ENCODE data around the gene ISM1. TPM values are rescaled to one million over a fixed set of nuclear protein-coding genes. Genes with fewer than 3 reads are reported as not detected.

ISM1 gene
- total RNA-seq (2022): not detected in 2 replicates
- Bru-seq, nascent RNA: percentile 12 among the genes with signal in this experiment
- BruChase-seq, experiment 1, labeled RNA remaining after a 6-hour chase: percentile 8 among the genes with signal in this experiment
- BruChase-seq, experiment 2, labeled RNA remaining after a 2-hour chase: percentile 8 among the genes with signal in this experiment
- long read RNA-seq: 0 reads

DNA sequence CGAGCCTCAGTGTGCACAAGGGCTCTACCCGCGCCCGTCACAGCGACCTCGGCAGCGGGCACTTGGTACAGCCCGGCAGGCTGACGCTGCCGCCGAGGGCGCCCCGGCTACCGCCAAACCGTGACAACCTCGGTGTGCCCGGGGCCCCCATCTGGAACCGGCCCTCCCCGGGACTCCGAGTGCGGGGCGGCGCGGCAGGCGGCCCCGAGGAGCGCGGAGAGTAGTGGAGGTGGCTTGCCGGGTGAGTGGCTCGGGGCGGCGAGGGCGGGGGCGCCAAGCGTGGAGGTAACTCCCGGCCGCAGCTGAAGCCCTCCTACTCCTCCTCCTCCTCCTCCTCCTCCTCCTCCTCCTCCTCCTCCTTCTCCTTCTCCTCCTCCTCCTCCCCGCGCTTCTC, at the start of gene ISM1:
Gene ISM1 (plus strand): TSS at position 371 of the 394 bp plus-strand sequence. CDS start 503 bp downstream, outside the sequence.
- TF ChIP-seq, protein P1, sequence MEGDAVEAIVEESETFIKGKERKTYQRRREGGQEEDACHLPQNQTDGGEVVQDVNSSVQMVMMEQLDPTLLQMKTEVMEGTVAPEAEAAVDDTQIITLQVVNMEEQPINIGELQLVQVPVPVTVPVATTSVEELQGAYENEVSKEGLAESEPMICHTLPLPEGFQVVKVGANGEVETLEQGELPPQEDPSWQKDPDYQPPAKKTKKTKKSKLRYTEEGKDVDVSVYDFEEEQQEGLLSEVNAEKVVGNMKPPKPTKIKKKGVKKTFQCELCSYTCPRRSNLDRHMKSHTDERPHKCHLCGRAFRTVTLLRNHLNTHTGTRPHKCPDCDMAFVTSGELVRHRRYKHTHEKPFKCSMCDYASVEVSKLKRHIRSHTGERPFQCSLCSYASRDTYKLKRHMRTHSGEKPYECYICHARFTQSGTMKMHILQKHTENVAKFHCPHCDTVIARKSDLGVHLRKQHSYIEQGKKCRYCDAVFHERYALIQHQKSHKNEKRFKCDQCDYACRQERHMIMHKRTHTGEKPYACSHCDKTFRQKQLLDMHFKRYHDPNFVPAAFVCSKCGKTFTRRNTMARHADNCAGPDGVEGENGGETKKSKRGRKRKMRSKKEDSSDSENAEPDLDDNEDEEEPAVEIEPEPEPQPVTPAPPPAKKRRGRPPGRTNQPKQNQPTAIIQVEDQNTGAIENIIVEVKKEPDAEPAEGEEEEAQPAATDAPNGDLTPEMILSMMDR (IDR thresholded peaks at IDR 0.05; ENCODE audit: unreplicated experiment): no peak
- Mint-ChIP-seq H3K27ac (ENCODE audit: unreplicated experiment) (no peak within 1 kb of the TSS), H3K9me3 (ENCODE audit: low read depth, unreplicated experiment) (no peaks in the 10 kb centered on the region), H3K36me3 (ENCODE audit: insufficient read depth, unreplicated experiment) (peaks cover 5% of the 10 kb centered on the region), H3K4me1 (ENCODE audit: low read depth, unreplicated experiment) (no peaks in the 10 kb centered on the region), H3K4me3 (ENCODE audit: low read depth, unreplicated experiment) (peak within 1 kb of the TSS; percentile 63), H3K27me3 (ENCODE audit: unreplicated experiment) (peaks cover 46% of the 10 kb centered on the region)
- peak; percentile 20 for DNase-seq
- no TSS peak for BruUV-seq (replicated peaks)
- intact Hi-C loops (cut with micrococcal nuclease; ENCODE audit: unreplicated experiment): no loop called here
- CTCF ChIA-PET: no interaction called here

DNA sequence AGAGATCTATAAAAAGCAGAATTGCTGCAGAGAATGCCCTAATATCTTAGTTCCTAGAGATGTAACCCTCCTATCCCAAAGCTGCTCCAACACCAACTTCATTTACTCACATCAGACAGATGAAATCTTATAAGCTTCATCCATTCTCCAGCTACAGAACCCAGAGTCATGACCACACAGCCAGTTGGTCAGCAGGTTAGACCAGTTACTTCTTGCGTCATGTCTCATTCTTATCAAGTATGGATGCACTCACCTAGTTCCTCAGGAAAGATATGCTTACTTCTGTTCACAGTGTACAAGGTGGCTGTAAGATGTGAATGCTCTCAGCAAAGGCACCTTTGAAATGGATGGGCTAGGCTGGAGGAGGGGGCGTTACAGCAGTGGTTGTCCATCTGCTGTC, 47.9 kb upstream of the ISM1 start:
- H3K4me1 Mint-ChIP-seq (ENCODE audit: low read depth, unreplicated experiment): peaks cover 8% of the 10 kb centered on the region
- H3K4me3 Mint-ChIP-seq (ENCODE audit: low read depth, unreplicated experiment): no peak overlapping the region
- BruUV-seq (replicated peaks): no TSS peak
- H3K36me3 Mint-ChIP-seq (ENCODE audit: insufficient read depth, unreplicated experiment): no peaks in the 10 kb centered on the region
- peaks cover 4% of the 10 kb centered on the region for H3K9me3 Mint-ChIP-seq (ENCODE audit: low read depth, unreplicated experiment)
- CTCF ChIA-PET: no interaction called here
- no peaks in the 10 kb centered on the region for H3K27me3 Mint-ChIP-seq (ENCODE audit: unreplicated experiment)
- TF ChIP-seq, protein P1 (IDR thresholded peaks at IDR 0.05; ENCODE audit: unreplicated experiment): no peak
- DNase-seq: peak; percentile 16
- intact Hi-C loops (cut with micrococcal nuclease; ENCODE audit: unreplicated experiment): no loop called here
- no peak overlapping the region for H3K27ac Mint-ChIP-seq (ENCODE audit: unreplicated experiment)

DNA sequence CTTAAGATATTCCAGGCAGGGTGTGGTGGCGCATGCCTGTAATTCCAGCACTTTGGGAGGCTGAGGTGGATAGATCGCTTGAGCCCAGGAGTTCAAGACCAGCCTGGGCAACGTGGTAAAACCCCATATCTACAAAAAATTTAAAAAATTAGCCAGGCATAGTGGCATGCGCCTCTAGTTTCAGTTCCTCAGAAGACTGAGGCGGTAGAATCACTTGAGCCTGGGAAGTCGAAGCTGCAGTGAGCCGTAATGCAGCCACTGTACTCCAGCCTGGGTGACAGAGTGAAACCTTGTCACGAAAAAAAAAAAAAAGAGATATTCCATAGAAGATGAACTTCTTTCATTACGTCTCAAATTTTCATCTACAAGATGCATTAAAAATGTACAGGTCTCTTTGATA, 46.7 kb upstream of the ISM1 start:
- no peak overlapping the region for H3K27ac Mint-ChIP-seq (ENCODE audit: unreplicated experiment)
- H3K27me3 Mint-ChIP-seq (ENCODE audit: unreplicated experiment): no peaks in the 10 kb centered on the region
- no peaks in the 10 kb centered on the region for H3K36me3 Mint-ChIP-seq (ENCODE audit: insufficient read depth, unreplicated experiment)
- H3K4me3 Mint-ChIP-seq (ENCODE audit: low read depth, unreplicated experiment): no peak overlapping the region
- H3K4me1 Mint-ChIP-seq (ENCODE audit: low read depth, unreplicated experiment): peaks cover 8% of the 10 kb centered on the region
- CTCF ChIA-PET: no interaction called here
- TF ChIP-seq, protein P1 (IDR thresholded peaks at IDR 0.05; ENCODE audit: unreplicated experiment): no peak
- BruUV-seq (replicated peaks): no TSS peak
- DNase-seq: no peak
- intact Hi-C loops (cut with micrococcal nuclease; ENCODE audit: unreplicated experiment): no loop called here
- peaks cover 2% of the 10 kb centered on the region for H3K9me3 Mint-ChIP-seq (ENCODE audit: low read depth, unreplicated experiment)

DNA sequence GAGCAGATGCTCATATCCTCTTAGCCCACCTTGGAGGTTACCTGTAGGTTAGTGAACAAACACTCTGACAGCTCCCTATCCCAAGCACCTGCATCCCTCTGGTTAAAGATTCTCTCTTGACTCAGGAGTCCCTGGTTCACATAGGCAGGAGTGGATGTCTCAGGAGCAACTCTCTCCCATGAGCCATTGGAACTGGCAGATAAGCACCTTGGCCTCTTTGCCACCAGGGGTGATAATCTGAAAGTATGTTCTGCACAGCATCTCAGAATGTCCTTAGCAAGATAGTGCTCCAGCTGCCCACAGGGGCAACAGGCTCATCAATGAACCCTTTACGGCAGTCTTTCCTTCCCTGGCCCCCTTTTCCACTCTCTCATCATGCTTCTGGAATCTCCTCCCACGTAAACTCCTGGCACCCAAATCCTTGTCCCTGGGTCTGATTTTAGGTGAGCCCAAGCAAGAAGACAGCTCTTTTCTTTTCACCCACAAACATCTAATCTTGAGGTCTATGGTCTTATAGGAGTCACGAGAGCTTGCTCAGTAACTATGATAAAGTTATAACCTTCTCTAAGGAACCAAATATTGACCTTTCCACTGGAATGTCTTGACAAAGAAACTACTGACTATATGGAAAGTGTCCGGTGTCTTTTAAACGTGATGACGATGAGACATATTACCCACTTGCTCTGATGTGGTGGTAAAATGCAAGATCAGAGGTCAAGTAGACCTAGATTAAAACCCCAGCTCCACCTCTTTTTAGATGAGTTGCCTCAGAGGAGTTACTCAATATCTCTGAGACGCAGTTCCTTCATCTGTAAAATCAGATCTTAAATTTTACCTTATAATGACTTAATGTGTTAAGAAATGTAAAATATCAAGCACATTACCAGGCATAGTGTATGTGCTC, 39.8 kb upstream of the ISM1 start:
- Mint-ChIP-seq H3K27ac (ENCODE audit: unreplicated experiment) (no peak overlapping the region), H3K9me3 (ENCODE audit: low read depth, unreplicated experiment) (no peaks in the 10 kb centered on the region), H3K27me3 (ENCODE audit: unreplicated experiment) (peaks cover 30% of the 10 kb centered on the region), H3K4me3 (ENCODE audit: low read depth, unreplicated experiment) (no peak overlapping the region), H3K4me1 (ENCODE audit: low read depth, unreplicated experiment) (no peaks in the 10 kb centered on the region), H3K36me3 (ENCODE audit: insufficient read depth, unreplicated experiment) (no peaks in the 10 kb centered on the region)
- intact Hi-C loops (cut with micrococcal nuclease; ENCODE audit: unreplicated experiment): no loop called here
- no TSS peak for BruUV-seq (replicated peaks)
- CTCF ChIA-PET: interaction anchor here (0.6 kb wide), 1 partner anchor 635 kb away, joined by 6 read pairs; no protein-coding TSS in a partner anchor
- TF ChIP-seq, protein P1 (IDR thresholded peaks at IDR 0.05; ENCODE audit: unreplicated experiment): no peak
- no peak for DNase-seq
